RWPE1 (cell line): ENCODE measurements around the gene PPP2R2B.

Experiments used
- CTCF ChIA-PET: fragments of 350-600 bp; sonication (Branson Sonifier 250); formaldehyde crosslinking; extraction: SDS; loops from one replicate; lab custom pipeline; 2021; lab: Yijun Ruan, JAX
- POLR2A ChIA-PET: fragments of 400-600 bp; formaldehyde crosslinking; extraction: SDS; loops from one replicate; lab custom pipeline; 2020; ENCODE audit warnings: antibody characterized with exemption; ENCODE audit not compliant: low non-redundant PET; lab: Yijun Ruan, JAX
- DNase-seq: peaks from one replicate; pipeline ENCODE4 v3.0.0; 2012; ENCODE audit warnings: low spot score
- H3K27ac ChIP-seq: fragments of 450-650 bp; 2 replicates; pipeline ENCODE4 v1.5.1; 2017
- TF ChIP-seq, protein P1 (sequence below): fragments of 450-650 bp; conservative IDR thresholded peaks from 2 replicates; pipeline ENCODE4 v1.5.1; 2017; ENCODE audit warnings: low read depth, mild to moderate bottlenecking

PPP2R2B gene

DNA sequence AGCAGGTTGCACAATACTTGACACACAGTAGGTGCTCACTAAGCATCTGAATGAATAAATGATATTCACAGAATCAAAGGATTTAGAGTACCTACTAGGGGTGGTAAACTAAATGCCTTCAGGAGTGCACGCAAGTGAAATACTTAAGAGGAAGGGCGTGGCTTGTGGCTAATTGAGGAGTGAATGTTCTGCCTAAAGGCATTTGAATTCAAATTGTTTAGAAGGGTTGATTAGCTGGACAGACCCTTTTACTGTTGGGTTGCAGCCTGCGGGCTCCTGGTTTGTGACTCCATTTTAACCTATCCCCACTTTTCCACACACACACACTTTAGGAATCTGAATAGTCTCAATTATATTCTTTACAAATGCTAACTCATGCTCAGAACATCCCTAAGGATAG, 63.1 kb downstream of the PPP2R2B start:
- CTCF ChIA-PET, result interaction anchor here (0.6 kb wide), 1 partner anchor 586 kb away, joined by 11 read pairs; no protein-coding TSS in a partner anchor
- peak; percentile 20 for DNase-seq

DNA sequence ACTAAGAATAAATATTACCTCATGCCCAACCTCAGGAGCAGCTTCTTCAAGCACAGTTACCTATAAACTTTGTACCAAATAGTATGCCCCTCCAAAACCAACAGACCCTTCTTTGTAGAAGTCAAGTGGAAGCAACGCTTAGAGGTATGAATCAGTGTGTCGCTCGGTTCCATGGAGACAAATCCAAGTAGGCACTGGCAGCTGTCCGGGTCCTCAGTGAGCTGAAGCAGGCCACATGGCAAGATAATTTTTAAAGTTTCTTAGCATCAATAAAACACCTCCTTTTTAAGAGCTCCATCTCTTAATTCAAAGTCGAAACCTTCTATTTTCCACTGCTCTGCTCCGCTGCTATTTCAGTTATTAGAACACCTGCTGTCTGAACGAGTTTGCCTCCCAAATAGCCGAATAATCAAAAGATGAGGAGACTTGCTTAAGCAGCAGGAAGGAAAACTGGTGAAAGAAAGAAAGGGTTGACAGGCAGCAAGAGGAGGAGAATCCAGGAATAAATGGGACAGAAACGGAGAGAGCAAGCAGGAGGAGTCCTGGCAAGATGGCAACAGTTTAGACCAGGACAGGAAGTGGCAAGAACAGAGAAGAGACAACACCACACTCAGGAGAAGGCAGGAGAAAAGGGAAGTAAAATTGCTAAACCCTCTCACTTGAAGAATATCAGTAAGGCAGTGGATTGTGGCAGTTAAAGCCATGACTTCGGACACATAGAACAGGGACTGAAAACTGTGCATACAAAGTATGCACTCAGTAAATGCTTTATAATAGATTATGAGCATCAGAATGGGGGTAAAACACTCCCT, 65.0 kb downstream of the PPP2R2B start:
- ChIA-PET POLR2A (interaction anchor here (0.6 kb wide), 1 partner anchor 13 kb away, joined by 10 read pairs; no protein-coding TSS in a partner anchor), CTCF (interaction anchor here (0.5 to 0.7 kb wide), 2 partner anchors 42 to 165 kb away, joined by 3 to 4 read pairs; no protein-coding TSS in a partner anchor)
- TF ChIP-seq, protein P1, sequence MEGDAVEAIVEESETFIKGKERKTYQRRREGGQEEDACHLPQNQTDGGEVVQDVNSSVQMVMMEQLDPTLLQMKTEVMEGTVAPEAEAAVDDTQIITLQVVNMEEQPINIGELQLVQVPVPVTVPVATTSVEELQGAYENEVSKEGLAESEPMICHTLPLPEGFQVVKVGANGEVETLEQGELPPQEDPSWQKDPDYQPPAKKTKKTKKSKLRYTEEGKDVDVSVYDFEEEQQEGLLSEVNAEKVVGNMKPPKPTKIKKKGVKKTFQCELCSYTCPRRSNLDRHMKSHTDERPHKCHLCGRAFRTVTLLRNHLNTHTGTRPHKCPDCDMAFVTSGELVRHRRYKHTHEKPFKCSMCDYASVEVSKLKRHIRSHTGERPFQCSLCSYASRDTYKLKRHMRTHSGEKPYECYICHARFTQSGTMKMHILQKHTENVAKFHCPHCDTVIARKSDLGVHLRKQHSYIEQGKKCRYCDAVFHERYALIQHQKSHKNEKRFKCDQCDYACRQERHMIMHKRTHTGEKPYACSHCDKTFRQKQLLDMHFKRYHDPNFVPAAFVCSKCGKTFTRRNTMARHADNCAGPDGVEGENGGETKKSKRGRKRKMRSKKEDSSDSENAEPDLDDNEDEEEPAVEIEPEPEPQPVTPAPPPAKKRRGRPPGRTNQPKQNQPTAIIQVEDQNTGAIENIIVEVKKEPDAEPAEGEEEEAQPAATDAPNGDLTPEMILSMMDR, result no peak
- no peak overlapping the region for H3K27ac ChIP-seq
- no peak for DNase-seq

More for the DNA sequence above, 63.1 kb downstream of the PPP2R2B start:
- POLR2A ChIA-PET, result no interaction called here
- no peak overlapping the region for H3K27ac ChIP-seq
- TF ChIP-seq, protein P1, result no peak

DNA sequence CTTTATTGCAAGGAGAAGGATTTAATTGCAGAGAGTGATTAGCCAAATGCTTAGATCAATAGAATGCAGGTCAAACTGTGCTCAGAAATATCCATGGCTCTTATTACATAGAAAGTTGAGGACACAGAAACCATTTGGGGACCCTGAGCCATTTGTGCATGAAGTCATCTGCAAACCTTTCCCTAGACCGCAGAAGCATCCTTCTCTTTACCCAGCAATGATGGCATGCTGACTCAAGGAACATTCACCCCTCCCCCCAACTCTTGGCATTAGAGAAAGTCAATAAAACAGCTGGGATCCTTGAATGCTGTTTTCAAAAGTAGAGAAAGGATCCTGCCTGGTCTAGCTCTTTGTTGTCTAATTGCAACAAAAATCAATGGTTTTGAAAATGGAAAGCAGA, 73.5 kb downstream of the PPP2R2B start:
- ChIA-PET POLR2A (no interaction called here), CTCF (interaction anchor here (0.8 kb wide), 1 partner anchor 1319 kb away, joined by 4 read pairs; no protein-coding TSS in a partner anchor)
- TF ChIP-seq, protein P1, result no peak
- DNase-seq, result peak; percentile 38
- H3K27ac ChIP-seq, result no peak overlapping the region

DNA sequence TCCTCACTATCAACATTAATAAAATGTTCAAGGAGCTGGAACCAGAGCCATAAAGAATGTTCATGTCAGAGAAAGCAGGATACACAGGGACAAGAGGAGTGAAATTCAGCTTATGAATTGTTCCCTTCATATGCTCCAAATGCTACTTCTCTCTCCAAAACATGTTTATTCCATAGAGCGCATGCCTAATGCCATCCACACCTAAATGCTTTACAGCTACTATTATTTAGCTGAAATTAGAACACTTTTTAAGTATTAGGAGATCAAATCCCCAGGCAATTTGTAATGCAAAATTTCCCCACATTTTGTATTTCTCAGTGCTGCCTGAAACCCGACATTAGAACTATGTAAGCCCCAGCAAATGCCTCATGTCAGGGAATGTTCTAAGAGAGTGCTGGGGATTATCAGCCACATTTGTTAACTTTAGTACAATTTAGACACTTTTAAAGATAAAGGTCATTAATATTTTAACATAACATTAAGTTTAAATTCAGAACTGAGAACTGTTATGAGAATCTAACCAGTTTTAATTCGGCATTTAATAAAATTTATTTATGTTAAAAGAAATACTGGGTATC, 75.5 kb downstream of the PPP2R2B start:
- no peak for DNase-seq
- ChIA-PET POLR2A (no interaction called here), CTCF (no interaction called here)
- no peak overlapping the region for H3K27ac ChIP-seq
- TF ChIP-seq, protein P1, result no peak

DNA sequence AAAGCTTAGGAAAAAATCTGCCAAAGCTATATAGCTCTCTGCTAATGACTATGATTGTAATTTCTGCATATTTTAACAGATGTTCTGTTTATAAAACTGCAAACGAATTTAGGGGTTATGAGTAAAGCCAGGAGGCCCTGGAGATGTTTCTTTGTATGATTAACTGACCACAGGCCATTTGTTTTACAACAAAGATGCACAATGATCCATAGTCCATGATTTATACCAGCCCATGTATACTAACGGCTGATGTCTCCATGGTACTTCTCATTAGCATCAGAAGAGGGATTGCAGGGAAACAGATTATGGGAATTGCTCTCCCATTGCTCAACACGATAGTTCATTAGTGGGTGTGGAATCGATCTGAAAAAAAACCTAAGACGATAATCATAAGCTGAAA, 78.9 kb downstream of the PPP2R2B start:
- CTCF ChIA-PET, result no interaction called here
- POLR2A ChIA-PET, result interaction anchor here (0.7 kb wide), 1 partner anchor 14 kb away, joined by 10 read pairs; no protein-coding TSS in a partner anchor
- no peak overlapping the region for H3K27ac ChIP-seq
- TF ChIP-seq, protein P1, result no peak
- no peak for DNase-seq

DNA sequence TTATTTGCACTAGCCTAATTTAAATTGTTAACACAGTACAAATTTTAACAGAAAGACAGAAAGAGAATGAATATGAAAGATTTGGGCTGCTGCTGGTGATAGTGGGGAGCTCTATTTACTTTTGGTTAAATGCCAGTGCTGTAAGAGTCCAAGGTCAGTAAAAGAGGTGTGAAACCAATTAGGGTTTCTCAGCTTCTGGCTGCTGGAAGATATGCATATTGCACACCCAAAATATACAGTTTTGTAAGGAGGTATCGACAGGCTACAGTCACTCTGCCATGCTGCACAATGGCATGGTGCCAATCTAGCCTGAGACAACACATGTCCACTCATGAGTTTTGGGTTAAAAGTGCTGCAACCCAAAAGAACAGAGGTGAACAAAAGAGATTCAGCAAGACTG, 79.3 kb downstream of the PPP2R2B start:
- POLR2A ChIA-PET, result no interaction called here
- TF ChIP-seq, protein P1, result no peak
- no peak overlapping the region for H3K27ac ChIP-seq
- CTCF ChIA-PET, result no interaction called here
- DNase-seq, result no peak
